Measurements from ENCODE around the gene ZSCAN21.
A peak's percentile ranks its signal among the peaks of the same experiment; 100 is the strongest.
"Not testable (repeated sequence)": the region's sequence is repeated elsewhere in the genome, so short reads cannot be mapped to it uniquely, and the experiment has no call there.

Gene ZSCAN21

DNA sequence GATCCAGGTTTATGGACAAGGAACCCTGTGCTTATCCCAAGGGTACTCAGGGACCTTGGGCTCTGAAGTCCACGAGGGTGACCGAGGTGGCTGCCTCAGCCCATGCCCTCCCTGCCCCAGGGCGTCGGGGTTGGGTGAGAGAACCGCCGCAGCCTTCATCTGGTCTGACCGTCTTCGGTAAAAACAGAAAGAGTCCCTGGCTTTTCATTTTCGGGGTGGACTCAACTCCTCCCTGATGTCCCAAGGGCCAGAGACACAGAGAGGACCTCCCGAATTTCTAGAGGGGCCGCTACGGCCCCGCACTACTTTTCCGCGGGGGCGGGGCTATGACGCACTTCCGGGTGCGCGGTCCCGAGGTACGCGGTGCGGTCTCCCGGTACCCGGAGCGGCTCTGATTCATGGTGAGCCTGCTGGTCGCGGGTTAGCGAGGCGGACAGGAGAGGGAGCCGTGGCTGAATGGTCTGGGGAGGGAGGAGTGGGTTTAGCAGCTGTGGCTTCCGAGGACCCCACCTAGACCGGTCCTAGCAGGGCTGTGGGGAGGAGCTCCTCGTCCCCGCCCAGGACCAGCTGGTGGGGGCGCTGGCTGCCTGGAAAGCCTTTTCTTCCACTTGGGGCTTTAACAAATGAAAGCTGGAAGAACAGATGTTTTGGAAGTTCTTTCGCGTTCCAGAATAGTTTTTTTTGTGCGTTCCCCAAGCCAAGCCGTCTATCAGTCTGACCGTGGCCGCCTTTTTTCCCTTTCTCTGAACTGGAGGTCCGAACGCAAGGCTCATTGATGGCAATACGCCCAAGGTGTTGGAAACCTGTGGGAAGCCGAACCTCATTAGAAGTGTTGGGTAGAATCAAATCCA lies at the start of gene ZSCAN21:
Gene ZSCAN21 (plus strand): TSS at position 334 of the 851 bp plus-strand sequence. CDS start 7,233 bp downstream, outside the sequence.
- no peaks in the 10 kb centered on the region for H3K36me3 ChIP-seq (ENCODE audit: control insufficient read depth, insufficient read depth, low read length)
- peak within 1 kb of the TSS; percentile 81 for H3K9ac ChIP-seq (ENCODE audit: low read length)
- no peaks in the 10 kb centered on the region for H3K27me3 ChIP-seq (ENCODE audit: control insufficient read depth, insufficient read depth, low read length)
- H3K27ac ChIP-seq (ENCODE audit: low read depth, low read length) = peak within 1 kb of the TSS; percentile 96
- peaks cover 2% of the 10 kb centered on the region for H3K4me1 ChIP-seq (ENCODE audit: control insufficient read depth, insufficient read depth, low read length)
- peak within 1 kb of the TSS; percentile 87 for H3K4me3 ChIP-seq (ENCODE audit: low read length)

DNA sequence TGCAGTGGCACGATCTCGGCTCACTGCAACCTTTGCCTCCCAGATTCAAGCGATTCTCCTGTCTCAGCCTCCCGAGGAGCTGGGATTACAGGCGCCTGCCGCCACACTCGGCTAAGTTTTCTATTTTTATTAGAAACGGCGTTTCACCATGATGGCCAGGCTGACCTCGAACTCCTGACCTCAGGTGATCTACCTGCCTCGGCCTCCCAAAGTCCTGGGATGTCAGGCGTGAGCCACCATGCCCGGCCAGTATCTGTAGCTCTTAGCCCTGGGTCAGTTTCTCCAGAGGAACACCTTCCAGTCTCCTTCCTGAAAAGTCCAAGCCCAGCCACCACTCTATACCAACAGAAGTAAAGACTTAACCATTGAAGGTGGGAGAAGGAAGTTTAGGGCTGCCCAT lies 49.3 kb upstream of the ZSCAN21 start:
- H3K27ac ChIP-seq (ENCODE audit: low read depth, low read length) = no peak overlapping the region
- no peaks in the 10 kb centered on the region for H3K27me3 ChIP-seq (ENCODE audit: control insufficient read depth, insufficient read depth, low read length)
- no peak overlapping the region for H3K4me3 ChIP-seq (ENCODE audit: low read length)
- no peaks in the 10 kb centered on the region for H3K4me1 ChIP-seq (ENCODE audit: control insufficient read depth, insufficient read depth, low read length)
- H3K9ac ChIP-seq (ENCODE audit: low read length) = no peak overlapping the region
- H3K36me3 ChIP-seq (ENCODE audit: control insufficient read depth, insufficient read depth, low read length) = no peaks in the 10 kb centered on the region

- Histone ChIP-seq H3K9ac (ENCODE audit: low read length) (no peak overlapping the region), H3K4me1 (ENCODE audit: control insufficient read depth, insufficient read depth, low read length) (no peaks in the 10 kb centered on the region), H3K36me3 (ENCODE audit: control insufficient read depth, insufficient read depth, low read length) (no peaks in the 10 kb centered on the region), H3K4me3 (ENCODE audit: low read length) (no peak overlapping the region), H3K27ac (ENCODE audit: low read depth, low read length) (no peak overlapping the region), H3K27me3 (ENCODE audit: control insufficient read depth, insufficient read depth, low read length) (no peaks in the 10 kb centered on the region)
Measured at GRCh38 chr7:100003711-100004661, 45.6 kb upstream of the ZSCAN21 start.

DNA sequence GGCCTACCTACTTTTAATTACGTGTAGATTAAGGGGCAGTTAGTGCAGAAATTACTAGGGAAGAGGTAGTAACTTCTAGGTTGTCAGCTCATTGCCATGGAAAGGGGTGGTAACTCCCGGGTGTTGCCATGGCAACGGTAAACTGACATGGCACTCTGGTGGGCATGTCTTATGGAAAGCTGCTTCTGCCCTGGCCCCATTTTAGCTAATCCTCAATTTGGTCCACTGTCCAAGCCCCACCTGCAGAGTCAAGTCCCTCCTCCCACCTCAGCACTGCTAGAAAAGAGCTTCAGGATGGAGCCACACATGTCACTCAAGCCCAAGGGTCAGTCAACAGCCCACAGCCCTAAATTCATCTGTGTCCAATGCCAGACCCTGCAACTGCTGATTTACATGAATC lies 41.7 kb upstream of the ZSCAN21 start:
- no peaks in the 10 kb centered on the region for H3K27me3 ChIP-seq (ENCODE audit: control insufficient read depth, insufficient read depth, low read length)
- H3K4me1 ChIP-seq (ENCODE audit: control insufficient read depth, insufficient read depth, low read length) = no peaks in the 10 kb centered on the region
- no peak overlapping the region for H3K4me3 ChIP-seq (ENCODE audit: low read length)
- no peak overlapping the region for H3K27ac ChIP-seq (ENCODE audit: low read depth, low read length)
- no peaks in the 10 kb centered on the region for H3K36me3 ChIP-seq (ENCODE audit: control insufficient read depth, insufficient read depth, low read length)
- no peak overlapping the region for H3K9ac ChIP-seq (ENCODE audit: low read length)

- Histone ChIP-seq H3K4me3 (ENCODE audit: low read length) (no peak overlapping the region), H3K27me3 (ENCODE audit: control insufficient read depth, insufficient read depth, low read length) (no peaks in the 10 kb centered on the region), H3K27ac (ENCODE audit: low read depth, low read length) (no peak overlapping the region), H3K9ac (ENCODE audit: low read length) (no peak overlapping the region), H3K4me1 (ENCODE audit: control insufficient read depth, insufficient read depth, low read length) (no peaks in the 10 kb centered on the region), H3K36me3 (ENCODE audit: control insufficient read depth, insufficient read depth, low read length) (no peaks in the 10 kb centered on the region)
Measured at GRCh38 chr7:100008525-100008924, 41.0 kb upstream of the ZSCAN21 start.

DNA sequence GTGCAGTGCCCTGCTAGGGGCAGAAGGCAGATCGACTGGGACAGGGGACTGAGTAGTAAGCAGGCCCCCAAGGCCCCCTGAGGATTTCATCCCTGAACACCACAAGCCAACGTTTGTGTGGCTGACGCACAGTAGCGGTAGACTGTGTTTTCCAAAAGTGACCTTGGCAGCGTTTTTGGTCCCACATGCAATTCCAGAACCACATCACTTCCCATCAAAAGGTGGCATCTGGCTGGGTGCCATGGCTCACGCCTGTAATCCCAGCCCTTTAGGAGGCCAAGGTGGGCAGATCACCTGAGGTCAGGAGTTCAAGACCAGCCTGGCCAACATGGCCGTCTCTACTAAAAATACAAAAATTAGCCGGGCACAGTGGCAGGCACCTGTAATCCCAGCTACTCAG lies 39.6 kb upstream of the ZSCAN21 start:
- not testable (repeated sequence) for H3K36me3 ChIP-seq (ENCODE audit: control insufficient read depth, insufficient read depth, low read length); H3K27me3 ChIP-seq (ENCODE audit: control insufficient read depth, insufficient read depth, low read length); H3K4me1 ChIP-seq (ENCODE audit: control insufficient read depth, insufficient read depth, low read length); H3K9ac ChIP-seq (ENCODE audit: low read length); H3K27ac ChIP-seq (ENCODE audit: low read depth, low read length); H3K4me3 ChIP-seq (ENCODE audit: low read length)

- H3K4me1 ChIP-seq (ENCODE audit: control insufficient read depth, insufficient read depth, low read length) = peaks cover 4% of the 10 kb centered on the region
- H3K27me3 ChIP-seq (ENCODE audit: control insufficient read depth, insufficient read depth, low read length) = no peaks in the 10 kb centered on the region
- H3K36me3 ChIP-seq (ENCODE audit: control insufficient read depth, insufficient read depth, low read length) = no peaks in the 10 kb centered on the region
- H3K9ac ChIP-seq (ENCODE audit: low read length) = no peak overlapping the region
- no peak overlapping the region for H3K4me3 ChIP-seq (ENCODE audit: low read length)
- H3K27ac ChIP-seq (ENCODE audit: low read depth, low read length) = no peak overlapping the region
Measured at GRCh38 chr7:100010901-100011300, 38.7 kb upstream of the ZSCAN21 start.

DNA sequence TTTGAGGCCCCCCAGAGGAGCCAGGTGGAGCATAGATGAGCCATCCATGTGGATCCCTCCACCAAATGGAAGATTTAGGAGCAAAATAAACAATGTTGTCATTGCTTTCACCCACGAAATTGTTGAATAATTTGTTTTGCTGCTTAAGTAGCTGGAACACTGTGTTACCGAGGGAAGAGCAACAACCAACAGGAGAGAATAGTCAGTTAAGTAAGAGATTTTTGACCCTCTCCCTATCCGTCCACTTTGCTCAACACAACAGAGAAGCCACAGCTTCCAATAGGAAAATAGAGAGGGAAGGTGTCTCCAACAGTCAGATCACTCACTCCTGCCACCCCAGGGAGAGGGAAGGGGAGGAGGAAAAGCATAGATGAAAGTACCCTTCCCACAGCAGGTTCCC lies 38.1 kb upstream of the ZSCAN21 start:
- H3K9ac ChIP-seq (ENCODE audit: low read length) = no peak overlapping the region
- no peaks in the 10 kb centered on the region for H3K27me3 ChIP-seq (ENCODE audit: control insufficient read depth, insufficient read depth, low read length)
- H3K4me1 ChIP-seq (ENCODE audit: control insufficient read depth, insufficient read depth, low read length) = peaks cover 7% of the 10 kb centered on the region
- no peak overlapping the region for H3K4me3 ChIP-seq (ENCODE audit: low read length)
- H3K27ac ChIP-seq (ENCODE audit: low read depth, low read length) = no peak overlapping the region
- no peaks in the 10 kb centered on the region for H3K36me3 ChIP-seq (ENCODE audit: control insufficient read depth, insufficient read depth, low read length)

DNA sequence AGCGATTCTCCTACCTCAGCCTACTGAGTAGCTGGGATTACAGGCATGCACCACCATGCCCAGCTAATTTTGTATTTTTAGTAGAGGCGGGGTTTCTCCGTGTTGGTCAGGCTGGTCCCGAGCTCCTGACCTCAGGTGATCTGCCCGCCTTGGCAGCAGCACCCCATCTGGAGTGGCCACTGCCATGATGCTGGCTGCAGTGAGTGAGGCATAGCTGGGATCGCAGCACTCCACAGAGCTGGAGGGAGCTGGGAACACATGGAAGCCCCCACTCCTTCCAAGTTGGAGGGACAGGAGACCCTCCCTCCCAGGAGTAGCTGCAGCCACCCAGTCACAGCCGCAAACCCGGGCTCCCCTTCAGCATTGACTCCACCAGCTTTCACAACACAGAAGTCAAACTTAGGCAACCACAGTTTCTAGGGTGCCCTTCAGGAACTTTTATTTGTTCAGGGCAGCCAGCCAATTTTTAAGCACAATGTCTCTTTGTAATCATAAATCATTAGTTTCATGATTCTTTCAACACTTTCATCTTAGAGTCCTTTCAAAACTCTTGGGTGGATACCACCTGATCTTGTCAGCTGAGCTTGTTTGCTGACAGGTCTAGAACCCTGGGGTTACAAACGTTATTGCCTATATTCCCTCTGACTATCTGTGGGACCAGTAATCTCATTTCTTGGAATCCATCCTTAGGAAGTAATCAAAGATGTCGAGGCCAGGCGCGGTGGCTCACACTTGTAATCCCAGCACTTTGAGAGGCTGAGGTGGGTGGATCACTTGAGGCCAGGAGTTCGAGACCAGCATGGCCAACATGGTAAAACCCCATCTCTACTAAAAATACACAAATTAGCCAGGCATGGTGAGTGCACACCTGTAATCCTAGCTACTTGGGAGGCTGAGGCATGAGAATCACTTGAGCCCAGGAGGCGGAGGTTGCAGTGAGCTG lies 36.9 kb upstream of the ZSCAN21 start:
- not testable (repeated sequence) for H3K27me3 ChIP-seq (ENCODE audit: control insufficient read depth, insufficient read depth, low read length); H3K27ac ChIP-seq (ENCODE audit: low read depth, low read length); H3K4me3 ChIP-seq (ENCODE audit: low read length); H3K9ac ChIP-seq (ENCODE audit: low read length); H3K36me3 ChIP-seq (ENCODE audit: control insufficient read depth, insufficient read depth, low read length)
- H3K4me1 ChIP-seq (ENCODE audit: control insufficient read depth, insufficient read depth, low read length) = peaks cover 11% of the 10 kb centered on the region

- Histone ChIP-seq H3K4me1 (ENCODE audit: control insufficient read depth, insufficient read depth, low read length) (peaks cover 11% of the 10 kb centered on the region), H3K9ac (ENCODE audit: low read length) (no peak overlapping the region), H3K27ac (ENCODE audit: low read depth, low read length) (no peak overlapping the region), H3K27me3 (ENCODE audit: control insufficient read depth, insufficient read depth, low read length) (no peaks in the 10 kb centered on the region), H3K4me3 (ENCODE audit: low read length) (no peak overlapping the region), H3K36me3 (ENCODE audit: control insufficient read depth, insufficient read depth, low read length) (no peaks in the 10 kb centered on the region)
Measured at GRCh38 chr7:100013328-100013676, 36.3 kb upstream of the ZSCAN21 start.

DNA sequence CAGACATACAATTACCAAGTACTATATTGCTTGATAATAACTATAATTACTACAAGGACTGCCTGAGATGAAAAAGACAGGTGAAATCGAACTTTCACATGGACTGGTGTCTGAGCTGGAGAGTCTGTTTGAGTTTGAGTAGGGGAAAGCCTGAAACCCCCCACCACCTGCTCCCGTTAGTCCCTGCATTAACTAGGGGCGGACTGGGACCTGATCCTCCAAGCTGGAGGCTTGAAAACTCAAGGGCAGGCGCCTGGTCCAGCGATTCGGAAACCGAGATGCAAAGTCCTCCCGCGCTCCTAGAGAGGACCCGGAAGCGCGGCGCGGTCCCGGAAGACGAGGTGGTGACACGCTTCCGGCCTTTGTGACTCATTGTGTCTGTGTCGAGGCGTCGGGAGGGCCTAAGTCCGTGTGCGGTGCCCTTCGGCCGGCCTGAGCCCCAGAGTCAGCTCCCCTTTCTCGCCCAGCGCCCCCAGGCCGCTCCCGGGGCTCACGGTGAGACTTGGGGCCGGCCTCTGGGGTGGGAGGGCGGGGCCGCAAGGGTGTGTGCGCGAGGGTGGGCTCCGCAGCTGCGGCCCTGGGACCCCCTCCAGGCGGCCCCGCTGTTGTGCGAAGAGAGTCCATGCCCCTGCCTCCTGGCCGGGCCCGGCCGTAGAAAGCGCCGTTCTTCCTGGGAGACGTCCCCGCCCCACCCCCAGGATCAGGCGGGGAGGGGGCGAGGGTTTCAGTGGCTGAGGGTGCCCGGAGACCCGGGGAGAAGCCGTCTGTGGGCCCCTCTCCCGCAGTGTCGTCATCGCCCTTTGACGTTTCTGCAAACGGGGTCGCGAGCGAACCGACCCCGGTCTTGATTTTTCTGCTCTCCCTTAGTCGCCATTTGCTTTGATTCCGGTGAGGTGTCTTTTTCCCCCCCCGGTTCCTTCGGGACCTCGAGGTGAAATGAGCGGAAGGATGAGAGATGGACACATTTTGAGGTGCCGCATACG lies 34.1 kb upstream of the ZSCAN21 start, which contains the start of gene ZKSCAN1:
Gene ZKSCAN1 (plus strand): TSS at position 365 of the 983 bp plus-strand sequence. CDS start 7,911 bp downstream, outside the sequence.
- Histone ChIP-seq H3K9ac (ENCODE audit: low read length) (peak within 1 kb of the TSS; percentile 66), H3K36me3 (ENCODE audit: control insufficient read depth, insufficient read depth, low read length) (no peaks in the 10 kb centered on the region), H3K4me1 (ENCODE audit: control insufficient read depth, insufficient read depth, low read length) (peaks cover 11% of the 10 kb centered on the region), H3K27me3 (ENCODE audit: control insufficient read depth, insufficient read depth, low read length) (no peaks in the 10 kb centered on the region), H3K4me3 (ENCODE audit: low read length) (peak within 1 kb of the TSS; percentile 92), H3K27ac (ENCODE audit: low read depth, low read length) (peak within 1 kb of the TSS; percentile 91)

Data from rectal smooth muscle tissue (tissue), 1 donor.